Left colon (tissue), 2 donors: Measurements from ENCODE around the gene E2F2. TPM values are rescaled to one million over a fixed set of nuclear protein-coding genes. Genes with fewer than 3 reads are reported as not detected.
"Not testable (repeated sequence)": the region's sequence is repeated elsewhere in the genome, so short reads cannot be mapped to it uniquely, and the experiment has no call there.

ENCODE experiments used
- ATAC-seq: fragments of 200-7000 bp; cut with Tn5 transposase; one replicate; pipeline ENCODE4 v1.9.1; 2020; ENCODE audit warnings: mild to moderate bottlenecking, moderate library complexity
- DNase-seq, 2 donors: peaks; one replicate each; pipeline ENCODE4 v3.0.0-alpha.2; 2020
- intact Hi-C, 2 donors: fragments of 100-400 bp; cut with DNase I in 1 of 2; cut with micrococcal nuclease in 1 of 2; formaldehyde crosslinking; loops; one replicate each; pipeline versions ENCODE4 v1.11.2 to v1.14.0; 2022; cut with DNase I, micrococcal nuclease
- total RNA-seq, 2 donors: library from RNA; stranded (reverse); fragmentation: NEBNext Ultra II Directional; extraction: Animal tissue kit (Norgen Biotek cat#: 25700); gene quantifications; one replicate each; pipeline ENCODE4 v1.2.1, GENCODE V29; 2021
- donor health status: DM: no; HTN: no; CAD: no.
- donor health status: DM: yes; HTN: yes; CAD: no.

The E2F2 gene
- total RNA-seq, 2 donors from 2014 or later: 10.9 to 12.1 TPM

- DNase-seq: peak in 1 of 2 donors; percentile 40
- intact Hi-C loops: no loop called here
Measured at GRCh38 chr1:23553231-23554126, 22.4 kb upstream of the E2F2 start.

DNA sequence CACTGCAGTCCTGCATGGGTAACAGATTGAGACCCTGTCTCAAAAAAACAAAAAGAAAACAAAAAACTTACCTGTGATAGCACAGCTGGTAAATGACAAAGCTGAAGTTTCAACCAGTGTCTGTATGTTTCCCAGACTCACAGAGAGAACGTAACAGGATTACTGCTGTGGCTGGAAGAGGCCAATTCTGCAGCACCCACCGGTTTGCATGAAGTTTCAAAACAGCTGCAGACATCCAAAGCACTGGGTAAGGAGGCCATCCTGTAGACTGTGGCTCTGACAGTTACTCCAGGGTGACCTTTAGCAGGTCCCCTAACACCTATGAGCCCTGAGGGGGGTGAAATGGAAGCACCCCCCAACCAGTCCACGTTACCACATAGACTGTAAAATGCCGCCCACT, 20.8 kb upstream of the E2F2 start:
- intact Hi-C loops: no loop called here
- ATAC-seq: no peak
- DNase-seq: no peak

More at GRCh38 chr1:23553231-23554126, 22.4 kb upstream of the E2F2 start:
- no peak for ATAC-seq

DNA sequence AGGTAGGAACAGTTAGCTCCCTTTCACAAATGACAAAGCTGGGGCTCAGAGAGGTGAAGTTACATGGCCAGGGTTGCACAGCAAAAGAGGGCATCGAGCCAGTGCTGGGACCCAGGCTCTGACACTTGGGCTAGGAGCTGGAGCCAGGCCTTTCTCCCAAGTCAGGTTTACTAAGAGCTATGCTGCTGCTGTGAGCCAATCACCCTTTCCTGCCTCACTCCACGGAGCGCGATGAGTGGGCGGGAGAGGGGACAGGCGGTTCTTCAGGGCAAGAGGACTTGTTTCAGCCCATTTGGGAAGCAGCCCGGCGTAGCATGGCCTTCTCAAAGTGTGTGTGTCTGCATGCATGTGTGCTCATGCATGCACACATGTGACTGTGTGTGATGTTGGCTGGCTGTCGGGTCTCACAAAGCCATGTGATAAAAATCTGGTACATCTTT, 17.7 kb upstream of the E2F2 start:
- peak in 1 of 2 donors; percentile 59 for DNase-seq
- intact Hi-C loops: no loop called here
- no peak for ATAC-seq

- ATAC-seq: peak; percentile 72
- DNase-seq: no peak
- intact Hi-C loops: no loop called here
Measured at GRCh38 chr1:23546897-23547584, 16.0 kb upstream of the E2F2 start.

DNA sequence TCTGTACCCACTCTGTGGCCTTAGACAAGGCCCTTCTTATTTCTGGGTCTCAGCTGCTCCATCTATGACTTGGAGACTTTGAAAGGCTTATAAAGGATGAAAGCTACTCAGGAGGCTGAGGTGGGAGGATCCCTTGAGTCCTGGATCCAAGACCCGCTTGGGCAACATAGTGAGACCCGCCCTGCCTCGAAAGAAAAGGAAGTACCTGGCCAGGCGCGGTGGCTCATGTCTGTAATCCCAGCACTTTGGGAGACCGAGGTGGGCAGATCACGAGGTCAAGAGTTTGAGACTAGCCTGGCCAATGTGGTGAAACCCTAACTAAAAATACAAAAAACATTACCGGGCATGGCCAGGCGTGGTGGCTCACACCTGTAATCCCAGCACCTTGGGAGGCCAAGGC, 14.8 kb upstream of the E2F2 start:
- peak; percentile 42 for ATAC-seq
- peak; percentile 59 to 67 for DNase-seq

GRCh38 chr1:23544444-23545389, 13.7 kb upstream of the E2F2 start:
- intact Hi-C loops: loop anchor here (2.0 to 5.0 kb wide), 3 partner anchors 47 to 93 kb away; no protein-coding TSS in a partner anchor
- ATAC-seq: peak; percentile 50
- DNase-seq: peak; percentile 60 to 81

More for the DNA sequence above, 14.8 kb upstream of the E2F2 start:
- intact Hi-C loops: loop anchor here in 1 of 2 donors (2.0 kb wide), 1 partner anchor 91 kb away; no protein-coding TSS in a partner anchor

DNA sequence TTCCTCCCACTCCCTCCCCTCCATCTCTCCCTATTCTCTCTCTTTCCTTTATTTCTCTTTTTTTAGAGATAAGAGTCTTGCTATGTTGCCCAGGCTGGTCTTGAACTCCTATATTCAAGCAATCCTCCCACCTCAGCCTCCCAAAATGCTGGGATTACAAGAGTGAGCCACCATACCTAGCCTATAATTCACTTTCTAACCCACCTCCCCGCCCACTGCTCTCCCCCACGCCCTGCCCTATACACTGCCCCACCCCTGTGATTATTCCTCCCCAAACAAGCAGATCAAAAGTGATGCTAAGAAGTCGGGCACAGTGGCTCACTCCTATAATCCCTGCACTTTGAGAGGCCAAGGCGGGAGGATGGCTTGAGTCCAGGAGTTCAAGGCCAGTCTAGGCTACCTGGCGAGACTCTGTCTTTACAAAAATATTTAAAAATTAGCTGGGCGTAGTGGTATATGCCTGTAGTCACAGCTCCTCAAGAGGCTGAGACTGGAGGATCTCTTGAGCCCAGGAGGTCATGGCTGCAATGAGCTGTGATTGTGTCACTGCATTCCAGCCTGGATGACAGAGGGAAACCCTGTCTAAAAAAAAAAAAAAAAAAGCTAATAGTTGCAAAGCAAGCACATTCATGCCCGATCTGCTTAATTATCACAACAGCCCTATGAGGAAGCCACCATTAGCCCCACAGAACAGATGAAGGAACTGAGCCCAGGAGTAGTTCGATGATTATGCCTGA, 12.8 kb upstream of the E2F2 start:
- no peak for ATAC-seq

GRCh38 chr1:23542940-23543339, 11.9 kb upstream of the E2F2 start:
- intact Hi-C loops: loop anchor here (5.0 kb wide), 2 partner anchors 46 to 94 kb away; no protein-coding TSS in a partner anchor
- not testable (repeated sequence) for ATAC-seq, DNase-seq

More for the DNA sequence above, 12.8 kb upstream of the E2F2 start:
- DNase-seq: no peak
- intact Hi-C loops: loop anchor here (2.0 to 5.0 kb wide), 3 partner anchors 47 to 93 kb away; no protein-coding TSS in a partner anchor

DNA sequence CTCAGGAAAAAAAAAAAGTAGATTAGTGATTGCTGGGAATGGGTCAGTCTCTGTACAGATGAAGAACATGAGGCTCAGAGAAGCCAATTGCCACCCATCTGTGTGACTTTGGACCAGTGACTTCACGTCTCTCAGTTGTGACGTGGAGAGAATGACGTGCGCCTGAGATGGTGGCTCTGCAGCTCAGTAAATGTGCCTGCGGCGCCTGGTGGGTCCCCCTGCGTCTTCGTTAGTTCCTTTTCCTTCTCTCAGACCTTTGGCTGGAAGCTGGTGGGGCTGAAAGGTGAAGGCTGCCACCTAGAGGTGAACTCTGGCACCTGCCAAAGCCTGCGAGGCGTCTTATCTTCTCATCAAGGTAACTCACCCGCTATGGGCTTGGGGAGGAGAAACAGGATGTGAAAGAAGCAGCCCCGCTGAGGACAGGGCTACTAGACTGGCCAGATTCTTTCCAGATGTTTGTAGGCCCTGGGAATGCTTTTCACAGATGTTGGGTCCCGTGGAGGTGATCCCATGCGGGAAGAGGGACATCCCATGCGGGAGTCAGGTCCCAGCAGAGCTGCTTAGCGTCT, 8.7 kb upstream of the E2F2 start:
- DNase-seq (peak; percentile 87 to 92), ATAC-seq (peak; percentile 82)
- intact Hi-C loops: loop anchor here (5.0 kb wide), 2 partner anchors 42 to 98 kb away; no protein-coding TSS in a partner anchor

- DNase-seq (no peak), ATAC-seq (peak; percentile 35)
- intact Hi-C loops: no loop called here
Measured at GRCh38 chr1:23537296-23537973, 6.4 kb upstream of the E2F2 start.

DNA sequence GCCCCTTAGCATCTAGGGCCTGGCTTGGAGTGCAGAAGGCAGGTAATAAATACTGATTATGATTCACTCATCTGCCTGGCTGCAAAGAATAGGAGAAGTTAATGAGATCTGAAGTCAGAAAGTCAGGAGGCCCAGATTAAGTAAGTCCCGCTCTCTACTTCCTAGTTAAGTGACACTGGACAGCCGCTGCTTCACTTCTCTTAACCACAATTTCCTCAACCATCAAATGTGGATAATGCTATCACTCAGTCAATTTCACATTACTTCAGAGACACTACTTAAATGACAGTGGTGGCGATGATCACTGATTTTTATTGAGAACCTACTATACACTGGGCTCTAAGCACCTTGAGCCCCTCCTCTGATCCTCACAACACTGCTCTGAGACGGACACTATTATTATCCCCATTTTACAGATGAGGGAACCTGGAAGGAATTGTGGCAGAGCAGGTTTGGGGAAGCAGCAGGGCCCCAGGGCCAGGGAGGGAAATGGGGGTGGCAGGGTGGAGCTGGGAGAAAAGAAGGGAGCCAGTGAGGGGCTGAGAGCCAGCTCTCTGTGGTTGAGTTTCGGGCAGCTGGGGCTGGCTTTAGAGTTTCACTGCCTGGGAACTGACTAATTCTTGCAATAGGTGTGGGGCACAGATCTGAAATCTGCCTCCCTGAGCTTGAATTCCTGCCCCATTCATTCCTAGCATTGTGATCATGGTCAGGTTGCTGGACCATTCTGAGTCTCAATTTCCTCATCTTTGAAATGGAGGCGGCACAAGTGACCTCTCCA, 2.4 kb upstream of the E2F2 start:
- intact Hi-C loops: no loop called here
- ATAC-seq (no peak), DNase-seq (no peak)

GRCh38 chr1:23531562-23532094, 595 bp upstream of the E2F2 start:
- intact Hi-C loops: no loop called here
- ATAC-seq (no peak), DNase-seq (no peak)

GRCh38 chr1:23530087-23530746, 816 bp downstream of the E2F2 start:
- peak; percentile 41 for ATAC-seq
- intact Hi-C loops: no loop called here
- DNase-seq: peak in 1 of 2 donors; percentile 48

- peak; percentile 53 to 74 for DNase-seq
- ATAC-seq: peak; percentile 14
- intact Hi-C loops: no loop called here
Measured at GRCh38 chr1:23529146-23530086, 1.6 kb downstream of the E2F2 start.
